ENCODE data around the gene TTC21B. TPM values are rescaled to one million over a fixed set of nuclear protein-coding genes. Genes with fewer than 3 reads are reported as not detected.

Gene TTC21B
- total and polyA plus RNA-seq, 9 of the 15 experiments (the other 6 are each of a cell fraction or from before 2014, with no cell fraction given) = 5.2 to 34.9 (median 18.5) TPM

DNA sequence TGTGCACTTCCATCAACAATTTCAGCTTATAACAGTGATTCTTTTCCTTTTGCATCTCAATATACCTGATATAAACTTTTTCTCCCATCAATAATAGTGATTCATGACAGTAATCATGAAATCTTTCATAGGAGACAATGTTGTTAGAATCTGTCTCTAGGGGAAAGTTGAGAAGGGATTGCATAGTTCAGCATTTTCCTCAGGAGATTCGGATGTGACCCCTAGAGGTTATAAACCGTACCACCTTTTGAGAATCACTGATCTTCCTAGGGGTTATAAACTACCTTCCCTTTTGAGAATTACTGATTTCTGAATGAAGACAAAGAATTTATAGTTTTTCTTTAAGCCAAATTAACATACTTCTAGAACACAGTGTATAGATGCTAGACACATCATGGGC, 106.6 kb downstream of the TTC21B start:
- Histone ChIP-seq H4K20me1 (replicated peaks; ENCODE audit: control insufficient read depth, insufficient read depth, low read length) (no peaks in the 10 kb centered on the region), H3K9me3 (replicated peaks; ENCODE audit: control insufficient read depth, insufficient read depth, low read depth, low read length) (no peaks in the 10 kb centered on the region), H3K79me2 (ENCODE audit: control insufficient read depth, insufficient read depth, low read length) (no peaks in the 10 kb centered on the region), H3K27me3 (ENCODE audit: control insufficient read depth in 2 of 2, insufficient read depth in 2 of 2, low read length in 2 of 2) (no peaks in the 10 kb centered on the region), H3K9me1 (ENCODE audit: control insufficient read depth, insufficient read depth, low read length) (no peaks in the 10 kb centered on the region), H3K36me3 (ENCODE audit: control insufficient read depth, insufficient read depth, low read length) (no peaks in the 10 kb centered on the region), H3K4me2 (ENCODE audit: insufficient read depth, low read length) (no peak overlapping the region), H2AFZ (ENCODE audit: low read depth, low read length) (no peak overlapping the region), H3K27ac (ENCODE audit: extremely low read depth, low read depth, low read length) (no peak overlapping the region), H3K4me3 (no peak overlapping the region), H3K4me1 (replicated peaks in 1 of 2; ENCODE audit: control insufficient read depth in 2 of 2, insufficient read depth in 2 of 2, low read length in 2 of 2) (no peaks in the 10 kb centered on the region), H3K9ac (ENCODE audit: insufficient read depth in 1 of 2, low read depth in 2 of 2, low read length in 2 of 2) (no peak overlapping the region)
- ChIA-PET POLR2A (no interaction called here), CTCF (ENCODE audit: low intra/inter-chr PET ratio) (no interaction called here)
- BruUV-seq (replicated peaks) = no TSS peak
- no peak for FAIRE-seq
- TF ChIP-seq SLC30A9 (CRISPR knock-in tag; IDR thresholded peaks at IDR 0.05) = no peak
- TF ChIP-seq HMG20B (CRISPR knock-in tag; IDR thresholded peaks at IDR 0.05) = no peak
- intact Hi-C loops (cut with micrococcal nuclease) (no loop called here), in situ Hi-C loops (cut with MboI) (no loop called here)
- DNase-seq (ENCODE audit: extremely low read depth in 1 of 4, low spot score in 3 of 4) = no peak
- ATAC-seq = 0 out of 3 replicates have a peak, but pooled peaks have one; percentile 45
- 0% methylated on average over 2 of the region's 2 CpGs for WGBS (ENCODE audit: insufficient coverage, low coverage, missing lambda C conversion rate)

DNA sequence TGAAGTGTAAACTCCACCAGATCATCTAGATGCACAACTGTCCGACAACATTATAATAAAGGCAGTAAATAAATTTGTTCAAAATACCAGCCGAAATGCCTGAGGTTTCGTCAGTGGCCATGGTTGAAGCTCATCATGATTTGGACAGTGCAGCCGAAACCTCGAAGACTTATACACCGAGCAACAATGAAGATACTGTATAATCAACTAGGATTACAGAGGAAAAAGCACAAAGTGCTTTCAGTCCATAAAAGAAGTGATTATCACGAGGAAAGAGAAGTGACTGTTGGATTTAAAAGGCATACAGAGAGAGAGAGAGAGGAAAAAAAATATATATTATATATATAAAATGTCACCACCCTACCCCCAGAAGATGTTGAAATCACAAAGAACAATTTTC, 107.5 kb downstream of the TTC21B start:
- no peaks in the 10 kb centered on the region for H3K9me1 ChIP-seq (ENCODE audit: control insufficient read depth, insufficient read depth, low read length)
- no peaks in the 10 kb centered on the region for H4K20me1 ChIP-seq (replicated peaks; ENCODE audit: control insufficient read depth, insufficient read depth, low read length)
- ATAC-seq = no peak
- in situ Hi-C loops (cut with MboI) = no loop called here
- WGBS (ENCODE audit: insufficient coverage, low coverage, missing lambda C conversion rate) = 0% methylated on average over 7 of the region's 7 CpGs
- H3K36me3 ChIP-seq (ENCODE audit: control insufficient read depth, insufficient read depth, low read length) = no peaks in the 10 kb centered on the region
- no peaks in the 10 kb centered on the region for H3K79me2 ChIP-seq (ENCODE audit: control insufficient read depth, insufficient read depth, low read length)
- H3K4me1 ChIP-seq (replicated peaks in 1 of 2; ENCODE audit: control insufficient read depth in 2 of 2, insufficient read depth in 2 of 2, low read length in 2 of 2) = no peaks in the 10 kb centered on the region
- no TSS peak for BruUV-seq (replicated peaks)
- ChIA-PET CTCF (ENCODE audit: low intra/inter-chr PET ratio) (no interaction called here), POLR2A (no interaction called here)
- H3K27ac ChIP-seq (ENCODE audit: extremely low read depth, low read depth, low read length) = no peak overlapping the region
- H3K9me3 ChIP-seq (replicated peaks; ENCODE audit: control insufficient read depth, insufficient read depth, low read depth, low read length) = no peaks in the 10 kb centered on the region
- FAIRE-seq = no peak
- H3K9ac ChIP-seq (ENCODE audit: insufficient read depth in 1 of 2, low read depth in 2 of 2, low read length in 2 of 2) = no peak overlapping the region
- no peaks in the 10 kb centered on the region for H3K27me3 ChIP-seq (ENCODE audit: control insufficient read depth in 2 of 2, insufficient read depth in 2 of 2, low read length in 2 of 2)
- no peak overlapping the region for H3K4me3 ChIP-seq
- H3K4me2 ChIP-seq (ENCODE audit: insufficient read depth, low read length) = no peak overlapping the region
- H2AFZ ChIP-seq (ENCODE audit: low read depth, low read length) = no peak overlapping the region
- DNase-seq (ENCODE audit: extremely low read depth in 1 of 4, low spot score in 3 of 4) = no peak
- intact Hi-C loops (cut with micrococcal nuclease) = no loop called here
- TF ChIP-seq, protein P1, sequence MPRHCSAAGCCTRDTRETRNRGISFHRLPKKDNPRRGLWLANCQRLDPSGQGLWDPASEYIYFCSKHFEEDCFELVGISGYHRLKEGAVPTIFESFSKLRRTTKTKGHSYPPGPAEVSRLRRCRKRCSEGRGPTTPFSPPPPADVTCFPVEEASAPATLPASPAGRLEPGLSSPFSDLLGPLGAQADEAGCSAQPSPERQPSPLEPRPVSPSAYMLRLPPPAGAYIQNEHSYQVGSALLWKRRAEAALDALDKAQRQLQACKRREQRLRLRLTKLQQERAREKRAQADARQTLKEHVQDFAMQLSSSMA (CRISPR knock-in tag; IDR thresholded peaks at IDR 0.05) = no peak
- TF ChIP-seq RCOR1 (IDR thresholded peaks at IDR 0.05; ENCODE audit: borderline replicate concordance in 1 of 2, low read depth in 2 of 2, low read length in 2 of 2) = no peak
- no peak for TF ChIP-seq GTF2F1 (IDR thresholded peaks at IDR 0.05; ENCODE audit: low read depth, low read length)
- no peak for TF ChIP-seq ZNF133 (CRISPR knock-in tag; IDR thresholded peaks at IDR 0.05)
- TF ChIP-seq ERF (CRISPR knock-in tag; IDR thresholded peaks at IDR 0.05) = no peak
- TF ChIP-seq, protein P2, sequence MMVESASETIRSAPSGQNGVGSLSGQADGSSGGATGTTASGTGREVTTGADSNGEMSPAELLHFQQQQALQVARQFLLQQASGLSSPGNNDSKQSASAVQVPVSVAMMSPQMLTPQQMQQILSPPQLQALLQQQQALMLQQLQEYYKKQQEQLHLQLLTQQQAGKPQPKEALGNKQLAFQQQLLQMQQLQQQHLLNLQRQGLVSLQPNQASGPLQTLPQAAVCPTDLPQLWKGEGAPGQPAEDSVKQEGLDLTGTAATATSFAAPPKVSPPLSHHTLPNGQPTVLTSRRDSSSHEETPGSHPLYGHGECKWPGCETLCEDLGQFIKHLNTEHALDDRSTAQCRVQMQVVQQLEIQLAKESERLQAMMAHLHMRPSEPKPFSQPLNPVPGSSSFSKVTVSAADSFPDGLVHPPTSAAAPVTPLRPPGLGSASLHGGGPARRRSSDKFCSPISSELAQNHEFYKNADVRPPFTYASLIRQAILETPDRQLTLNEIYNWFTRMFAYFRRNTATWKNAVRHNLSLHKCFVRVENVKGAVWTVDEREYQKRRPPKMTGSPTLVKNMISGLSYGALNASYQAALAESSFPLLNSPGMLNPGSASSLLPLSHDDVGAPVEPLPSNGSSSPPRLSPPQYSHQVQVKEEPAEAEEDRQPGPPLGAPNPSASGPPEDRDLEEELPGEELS (CRISPR knock-in tag; IDR thresholded peaks at IDR 0.05; ENCODE audit: borderline replicate concordance) = no peak
- no peak for TF ChIP-seq SREBF2 (CRISPR knock-in tag; IDR thresholded peaks at IDR 0.05)
- no peak for TF ChIP-seq FIP1L1 (IDR thresholded peaks at IDR 0.05; ENCODE audit: low read depth, low read length, poor library complexity, severe bottlenecking)
- no peak for TF ChIP-seq SIN3A (IDR thresholded peaks at IDR 0.05; ENCODE audit: borderline replicate concordance in 2 of 2, control insufficient read depth in 1 of 2, low read depth in 2 of 2, low read length in 2 of 2)
- TF ChIP-seq, protein P3, sequence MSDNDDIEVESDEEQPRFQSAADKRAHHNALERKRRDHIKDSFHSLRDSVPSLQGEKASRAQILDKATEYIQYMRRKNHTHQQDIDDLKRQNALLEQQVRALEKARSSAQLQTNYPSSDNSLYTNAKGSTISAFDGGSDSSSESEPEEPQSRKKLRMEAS (CRISPR knock-in tag; IDR thresholded peaks at IDR 0.05) = no peak
- TF ChIP-seq, protein P4, sequence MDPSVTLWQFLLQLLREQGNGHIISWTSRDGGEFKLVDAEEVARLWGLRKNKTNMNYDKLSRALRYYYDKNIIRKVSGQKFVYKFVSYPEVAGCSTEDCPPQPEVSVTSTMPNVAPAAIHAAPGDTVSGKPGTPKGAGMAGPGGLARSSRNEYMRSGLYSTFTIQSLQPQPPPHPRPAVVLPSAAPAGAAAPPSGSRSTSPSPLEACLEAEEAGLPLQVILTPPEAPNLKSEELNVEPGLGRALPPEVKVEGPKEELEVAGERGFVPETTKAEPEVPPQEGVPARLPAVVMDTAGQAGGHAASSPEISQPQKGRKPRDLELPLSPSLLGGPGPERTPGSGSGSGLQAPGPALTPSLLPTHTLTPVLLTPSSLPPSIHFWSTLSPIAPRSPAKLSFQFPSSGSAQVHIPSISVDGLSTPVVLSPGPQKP (CRISPR knock-in tag; IDR thresholded peaks at IDR 0.05) = no peak

Data from K562 (cell line).